ENCODE results near the gene DNASE1L3. TPM values are rescaled to one million over a fixed set of nuclear protein-coding genes. Genes with fewer than 3 reads are reported as not detected.

DNASE1L3 gene
- total and polyA plus RNA-seq, 2 of the 8 experiments (the other 6 are each of a cell fraction or from before 2014, with no cell fraction given), result not detected

DNA sequence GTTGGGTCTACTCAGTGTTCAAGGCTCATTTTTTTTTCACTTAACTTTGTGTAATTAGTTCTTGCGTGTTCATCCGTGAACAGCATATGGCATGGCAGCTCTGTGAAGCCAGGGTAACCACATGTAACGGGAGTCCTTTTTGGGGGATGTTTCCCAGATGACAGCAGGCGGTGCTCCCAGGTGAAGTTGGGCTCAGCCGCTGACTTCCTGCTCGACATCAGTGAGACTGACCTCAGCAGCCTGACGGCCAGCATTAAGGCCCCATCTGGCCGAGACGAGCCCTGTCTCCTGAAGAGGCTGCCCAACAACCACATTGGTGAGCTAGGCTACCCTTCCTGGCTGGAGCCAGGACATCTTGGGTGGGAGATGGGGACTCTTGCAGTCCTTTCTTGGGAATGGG is 62.7 kb downstream of the DNASE1L3 start:
- FAIRE-seq, result no peak

More for the DNA sequence above, 62.7 kb downstream of the DNASE1L3 start:
- H3K27ac ChIP-seq (ENCODE audit: low read depth, low read length), result no peak overlapping the region
- no peak overlapping the region for H2BK12ac ChIP-seq (ENCODE audit: low read depth, low read length)
- no peak overlapping the region for H3K4me3 ChIP-seq (ENCODE audit: extremely low read depth in 1 of 4, insufficient read depth in 2 of 4, low read depth in 3 of 4, low read length in 4 of 4)
- no peak overlapping the region for H3K14ac ChIP-seq (ENCODE audit: insufficient read length)
- no peak overlapping the region for H3K9ac ChIP-seq (replicated peaks in 1 of 4; ENCODE audit: extremely low read depth in 1 of 4, low read depth in 3 of 4, low read length in 3 of 4)
- H3K18ac ChIP-seq (ENCODE audit: extremely low read depth, low read length), result no peak overlapping the region
- no peak overlapping the region for H2BK20ac ChIP-seq (ENCODE audit: low read length)
- H4K91ac ChIP-seq (replicated peaks; ENCODE audit: insufficient read length, low read length), result no peak overlapping the region
- H3K79me1 ChIP-seq (ENCODE audit: low read depth, low read length), result peaks cover 3% of the 10 kb centered on the region; the same call in 1 of the 2 replicates
- POLR2A ChIA-PET (ENCODE audit: partially characterized antibody), result no interaction called here
- no peak overlapping the region for H2BK15ac ChIP-seq (ENCODE audit: low read length)
- H3K23me2 ChIP-seq (ENCODE audit: low read depth, low read length), result no peaks in the 10 kb centered on the region
- H3K27me3 ChIP-seq (replicated peaks in 1 of 4; ENCODE audit: control insufficient read depth in 3 of 4, extremely low read depth in 1 of 4, insufficient read depth in 3 of 4, low read length in 3 of 4), result no peaks in the 10 kb centered on the region
- H3K4me1 ChIP-seq (replicated peaks in 1 of 4; ENCODE audit: control insufficient read depth in 3 of 4, insufficient read depth in 4 of 4, low read length in 3 of 4), result no peaks in the 10 kb centered on the region; a peak in 1 of 7 replicates
- no peaks in the 10 kb centered on the region for H3K79me2 ChIP-seq (ENCODE audit: control insufficient read depth in 1 of 2, insufficient read depth in 2 of 2, low read length in 2 of 2)
- no peak for TF ChIP-seq TAF1 (IDR thresholded peaks at IDR 0.05; ENCODE audit: low read depth, low read length)
- TF ChIP-seq POLR2A (IDR thresholded peaks at IDR 0.05; ENCODE audit: control extremely low read depth in 1 of 2, low read depth in 2 of 2, low read length in 2 of 2), result no peak
- no peak for TF ChIP-seq JUND (IDR thresholded peaks at IDR 0.05; ENCODE audit: low read length)
- TF ChIP-seq POLR2AphosphoS5 (IDR thresholded peaks at IDR 0.05; ENCODE audit: low read depth, low read length), result no peak
- no peak for TF ChIP-seq YY1 (IDR thresholded peaks at IDR 0.05; ENCODE audit: low read depth, low read length)
- no peak for TF ChIP-seq KDM5A (IDR thresholded peaks at IDR 0.05; ENCODE audit: low read length)
- TF ChIP-seq TAF7 (optimal IDR thresholded peaks at IDR 0.05; ENCODE audit: borderline replicate concordance, low read depth, low read length), result no peak
- TF ChIP-seq SUZ12 (IDR thresholded peaks at IDR 0.05; ENCODE audit: low read length), result no peak
- TF ChIP-seq POU5F1 (IDR thresholded peaks at IDR 0.05; ENCODE audit: low read depth, low read length), result no peak
- TF ChIP-seq ASH2L (IDR thresholded peaks at IDR 0.05; ENCODE audit: low read length), result no peak
- TF ChIP-seq TCF12 (IDR thresholded peaks at IDR 0.05; ENCODE audit: low read depth, low read length), result no peak
- no peak for TF ChIP-seq SP1 (IDR thresholded peaks at IDR 0.05; ENCODE audit: low read depth, low read length)
- TF ChIP-seq CBX8 (IDR thresholded peaks at IDR 0.05; ENCODE audit: borderline replicate concordance, low read depth, low read length), result no peak
- no peak for TF ChIP-seq TEAD4 (IDR thresholded peaks at IDR 0.05; ENCODE audit: low read depth, low read length)
- TF ChIP-seq FOSL1 (IDR thresholded peaks at IDR 0.05; ENCODE audit: insufficient read depth, low read depth, low read length), result no peak
- no peak for TF ChIP-seq RNF2 (IDR thresholded peaks at IDR 0.05; ENCODE audit: borderline replicate concordance, low read depth, low read length, missing control alignments, poor library complexity, severe bottlenecking)
- 90% methylated on average over 9 of the region's 9 CpGs; no CpG with 5 or more reads in 1 of the 2 experiments for WGBS, 2 experiments (ENCODE audit: extremely low coverage in 1 of 2, insufficient coverage in 1 of 2, insufficient read length in 1 of 2, insufficient replicate concordance in 2 of 2, low coverage in 1 of 2, low lambda C conversion rate in 2 of 2, missing lambda C conversion rate in 1 of 2)
- H4K20me1 ChIP-seq (replicated peaks in 1 of 2; ENCODE audit: control insufficient read depth in 1 of 2, insufficient read depth in 2 of 2, low read length in 2 of 2), result peaks cover 0 to 4% of the 10 kb centered on the region in 2 experiments
- no peak for DNase-seq (ENCODE audit: low read depth in 1 of 2, low spot score in 2 of 2)
- H3K4me2 ChIP-seq (ENCODE audit: insufficient read depth in 1 of 2, low read depth in 2 of 2, low read length in 2 of 2), result no peak overlapping the region
- peaks cover 17 to 80% (median 61%) of the 10 kb centered on the region in 4 experiments; a peak in 7 of 8 replicates for H3K36me3 ChIP-seq (ENCODE audit: control insufficient read depth in 2 of 4, insufficient read depth in 4 of 4, low read length in 3 of 4)
- H3K56ac ChIP-seq (replicated peaks; ENCODE audit: insufficient read length, low read depth, low read length), result no peak overlapping the region
- H2AK5ac ChIP-seq (ENCODE audit: low read depth, low read length), result no peak overlapping the region
- H4K5ac ChIP-seq (ENCODE audit: insufficient read length, low read depth, low read length), result no peak overlapping the region
- no peak overlapping the region for H3K4ac ChIP-seq (replicated peaks; ENCODE audit: insufficient read length, low read depth, low read length)
- no peak overlapping the region for H2AFZ ChIP-seq (ENCODE audit: low read length)
- H2BK5ac ChIP-seq (ENCODE audit: low read depth, low read length), result no peak overlapping the region
- H3K9me3 ChIP-seq (ENCODE audit: insufficient read depth in 2 of 2, low read depth in 1 of 2, low read length in 1 of 2), result no peaks in the 10 kb centered on the region
- no peak overlapping the region for H3K23ac ChIP-seq (ENCODE audit: insufficient read length)
- CTCF ChIA-PET (ENCODE audit: partially characterized antibody), result interaction anchor here (1.1 to 1.9 kb wide), 2 partner anchors 12 to 17 kb away, joined by 3 to 5 read pairs; no protein-coding TSS in a partner anchor
- H4K8ac ChIP-seq (ENCODE audit: extremely low read depth, insufficient read depth, low read length), result no peak overlapping the region
- no peak overlapping the region for H2BK120ac ChIP-seq (replicated peaks; ENCODE audit: low read depth, low read length)

Measured in H1 (cell line).